DMS53 (cell line): ENCODE results near the gene EIF3CL.
"Not testable (repeated sequence)": the region's sequence is repeated elsewhere in the genome, so short reads cannot be mapped to it uniquely, and the experiment has no call there.

Source experiments
- DNase-seq: peaks from one replicate; lab custom pipeline; 2025; lab: John Stamatoyannopoulos, UW

The EIF3CL gene

GRCh38 chr16:28403220-28404072 lies at the start of gene EIF3CL:
EIF3CL (minus strand) TSS chr16:28403841; CDS start chr16:28403618, 223 bp downstream.
- not testable (repeated sequence) for DNase-seq

- not testable (repeated sequence) for DNase-seq
These were observed 43.4 kb upstream of the EIF3CL start for GRCh38 chr16:28447081-28447480.

GRCh38 chr16:28446388-28446787 lies 42.7 kb upstream of the EIF3CL start:
- DNase-seq: not testable (repeated sequence)

GRCh38 chr16:28443943-28444342 lies 40.3 kb upstream of the EIF3CL start:
- not testable (repeated sequence) for DNase-seq

GRCh38 chr16:28438899-28439298 lies 35.3 kb upstream of the EIF3CL start:
- DNase-seq: not testable (repeated sequence)

- not testable (repeated sequence) for DNase-seq
These were observed 31.7 kb upstream of the EIF3CL start for GRCh38 chr16:28435340-28435739.

- DNase-seq: not testable (repeated sequence)
These were observed 22.5 kb upstream of the EIF3CL start for GRCh38 chr16:28426060-28426680.

- not testable (repeated sequence) for DNase-seq
These were observed 17.6 kb upstream of the EIF3CL start for GRCh38 chr16:28421071-28421750.

- not testable (repeated sequence) for DNase-seq
These were observed 13.4 kb upstream of the EIF3CL start for GRCh38 chr16:28417033-28417432.

GRCh38 chr16:28414530-28414929 lies 10.9 kb upstream of the EIF3CL start:
- not testable (repeated sequence) for DNase-seq

GRCh38 chr16:28413585-28413984 lies 9.9 kb upstream of the EIF3CL start:
- not testable (repeated sequence) for DNase-seq

GRCh38 chr16:28392054-28392453 lies 11.6 kb downstream of the EIF3CL start:
- DNase-seq: not testable (repeated sequence)

GRCh38 chr16:28382177-28382867 lies 21.3 kb downstream of the EIF3CL start:
- not testable (repeated sequence) for DNase-seq

- not testable (repeated sequence) for DNase-seq
These were observed 25.8 kb downstream of the EIF3CL start for GRCh38 chr16:28377822-28378221.

GRCh38 chr16:28377108-28377625 lies 26.5 kb downstream of the EIF3CL start:
- DNase-seq: not testable (repeated sequence)

- not testable (repeated sequence) for DNase-seq
These were observed 28.5 kb downstream of the EIF3CL start for GRCh38 chr16:28375115-28375514.

- not testable (repeated sequence) for DNase-seq
These were observed 29.4 kb downstream of the EIF3CL start for GRCh38 chr16:28374281-28374680.

GRCh38 chr16:28367926-28368325 lies 35.7 kb downstream of the EIF3CL start:
- DNase-seq: not testable (repeated sequence)

GRCh38 chr16:28364268-28365173 lies 39.1 kb downstream of the EIF3CL start:
- not testable (repeated sequence) for DNase-seq

- not testable (repeated sequence) for DNase-seq
These were observed 40.2 kb downstream of the EIF3CL start, which contains the start of gene NPIPB6 for GRCh38 chr16:28363408-28363807. NPIPB6 (minus strand) TSS chr16:28363508; CDS start chr16:28362822, 686 bp downstream.
